GM21367 (cell line): Measurements from ENCODE around the gene CD164L2.
"Not testable (repeated sequence)": the region's sequence is repeated elsewhere in the genome, so short reads cannot be mapped to it uniquely, and the experiment has no call there.

Experiments used
- ATAC-seq: cut with Tn5 transposase; IDR thresholded peaks from one replicate; pipeline ENCODE4 v1.9.1; 2021; ENCODE audit not compliant: unreplicated experiment

Gene CD164L2

GRCh38 chr1:27391511-27392095, 8.5 kb upstream of the CD164L2 start:
- no peak for ATAC-seq

- no peak for ATAC-seq
Measured at GRCh38 chr1:27388337-27389005, 5.3 kb upstream of the CD164L2 start.

- ATAC-seq: not testable (repeated sequence)
Measured at GRCh38 chr1:27384797-27385196, 1.7 kb upstream of the CD164L2 start.

- no peak for ATAC-seq
Measured at GRCh38 chr1:27383661-27384060, 528 bp upstream of the CD164L2 start.

- ATAC-seq: no peak
Measured at GRCh38 chr1:27381969-27382762, 967 bp downstream of the CD164L2 start.

GRCh38 chr1:27380766-27381733, 2.1 kb downstream of the CD164L2 start:
- no peak for ATAC-seq

GRCh38 chr1:27380224-27380623, 2.9 kb downstream of the CD164L2 start:
- no peak for ATAC-seq

- no peak for ATAC-seq
Measured at GRCh38 chr1:27379564-27380122, 3.5 kb downstream of the CD164L2 start.

GRCh38 chr1:27377760-27378495, 5.2 kb downstream of the CD164L2 start:
- ATAC-seq: no peak

- ATAC-seq: no peak
Measured at GRCh38 chr1:27374362-27375086, 8.6 kb downstream of the CD164L2 start, which contains the start of gene FCN3. FCN3 (minus strand) TSS chr1:27374824; CDS start chr1:27374818, 6 bp downstream.

GRCh38 chr1:27372808-27373690, 10.1 kb downstream of the CD164L2 start:
- ATAC-seq: no peak

GRCh38 chr1:27372022-27372807, 10.9 kb downstream of the CD164L2 start:
- ATAC-seq: no peak

- ATAC-seq: no peak
Measured at GRCh38 chr1:27368869-27369582, 14.1 kb downstream of the CD164L2 start.

- ATAC-seq: no peak
Measured at GRCh38 chr1:27367160-27367650, 15.9 kb downstream of the CD164L2 start.

GRCh38 chr1:27366411-27367159, 16.5 kb downstream of the CD164L2 start, which contains the start of gene MAP3K6:
MAP3K6 (minus strand) TSS chr1:27366961; CDS start chr1:27366597, 364 bp downstream.
- peak; percentile 32 for ATAC-seq

GRCh38 chr1:27366113-27366410, 17.1 kb downstream of the CD164L2 start:
- ATAC-seq: peak; percentile 30
